Neural cell (in vitro differentiated cells): ENCODE measurements around the gene CLSTN1. TPM values are rescaled to one million over a fixed set of nuclear protein-coding genes. Genes with fewer than 3 reads are reported as not detected.

Source experiments
- H2AFZ ChIP-seq: fragments of 200-600, 300-800 bp; sonication (generic), shearing (Covaris generic); 2 replicates; pipeline ENCODE4 v1.6.0; 2014; ENCODE audit warnings: low read depth, mild to moderate bottlenecking, antibody characterized with exemption, low read length, moderate library complexity
- H3F3A ChIP-seq: fragments of 200-600 bp; shearing (Covaris generic); 2 replicates; pipeline ENCODE4 v1.6.1; 2016; ENCODE audit warnings: mild to moderate bottlenecking, moderate library complexity, mixed read lengths, antibody characterized with exemption, low read length; ENCODE audit not compliant: insufficient read depth, poor library complexity, severe bottlenecking
- H3K27ac ChIP-seq: fragments of 200-600, 300-800 bp; sonication (generic), shearing (Covaris generic); 2 replicates; pipeline ENCODE4 v1.5.1; 2014; ENCODE audit warnings: mild to moderate bottlenecking, low read length, moderate library complexity
- H3K27me3 ChIP-seq: fragments of 300-800, 200-600 bp; sonication (generic), shearing (Covaris generic); 2 replicates; pipeline ENCODE4 v1.6.0; 2014; ENCODE audit warnings: mild to moderate bottlenecking, low read depth, low read length, moderate library complexity; ENCODE audit not compliant: insufficient read depth
- H3K36me3 ChIP-seq: fragments of 300-800, 200-600 bp; sonication (generic), shearing (Covaris generic); 2 replicates; pipeline ENCODE4 v1.5.1; 2014; ENCODE audit warnings: mild to moderate bottlenecking, antibody characterized with exemption, low read length, moderate library complexity; ENCODE audit not compliant: insufficient read depth
- H3K4me2 ChIP-seq: fragments of 300-800, 200-600 bp; sonication (generic), shearing (Covaris generic); 2 replicates; pipeline ENCODE4 v1.6.0; 2014; ENCODE audit warnings: mild to moderate bottlenecking, low read length
- H3K4me3 ChIP-seq: fragments of 300-800, 200-600 bp; sonication (generic), shearing (Covaris generic); 2 replicates; pipeline ENCODE4 v1.5.1; 2014; ENCODE audit warnings: mild to moderate bottlenecking, low read length, moderate library complexity
- H3K79me2 ChIP-seq: fragments of 200-600 bp; shearing (Covaris generic); replicated peaks from 2 replicates; pipeline ENCODE4 v1.6.0; 2014; ENCODE audit warnings: mild to moderate bottlenecking, low read length, moderate library complexity; ENCODE audit not compliant: insufficient read depth
- H3K9ac ChIP-seq: fragments of 300-800, 200-600 bp; sonication (generic), shearing (Covaris generic); 2 replicates; pipeline ENCODE4 v1.6.1; 2016; ENCODE audit warnings: mild to moderate bottlenecking, low read length, mixed read lengths
- H3K9me2 ChIP-seq: fragments of 200-600 bp; shearing (Covaris generic); 2 replicates; pipeline ENCODE4 v1.6.1; 2016; ENCODE audit warnings: mild to moderate bottlenecking, low read length, mixed read lengths; ENCODE audit not compliant: insufficient read depth
- H3K9me3 ChIP-seq: fragments of 200-600, 300-800 bp; sonication (generic), shearing (Covaris generic); 2 replicates; pipeline ENCODE4 v1.6.1; 2016; ENCODE audit warnings: mild to moderate bottlenecking, mixed run types, low read length, moderate library complexity, mixed read lengths
- H4K20me1 ChIP-seq: fragments of 200-600 bp; shearing (Covaris generic); 2 replicates; pipeline ENCODE4 v1.6.1; 2016; ENCODE audit warnings: mild to moderate bottlenecking, mixed run types; ENCODE audit not compliant: insufficient read depth
- MXI1 ChIP-seq: fragments of 450-650 bp; conservative IDR thresholded peaks from 2 replicates; pipeline ENCODE4 v1.6.1; 2014; ENCODE audit warnings: antibody characterized with exemption, mild to moderate bottlenecking; ENCODE audit not compliant: poor library complexity, severe bottlenecking
- RAD21 ChIP-seq: fragments of 450-650 bp; conservative IDR thresholded peaks from 2 replicates; pipeline ENCODE4 v1.6.1; 2014; ENCODE audit warnings: antibody characterized with exemption, mild to moderate bottlenecking, moderate library complexity
- REST ChIP-seq: IDR thresholded peaks from 2 replicates; pipeline ENCODE4 v1.6.1; 2012; ENCODE audit warnings: borderline replicate concordance
- SMC3 ChIP-seq: fragments of 450-650 bp; conservative IDR thresholded peaks from 2 replicates; pipeline ENCODE4 v1.6.1; 2014; ENCODE audit warnings: antibody characterized with exemption, mild to moderate bottlenecking, moderate library complexity; ENCODE audit not compliant: poor library complexity
- polyA plus RNA-seq: library from polyadenylated mRNA; depleted of rRNA; stranded (reverse); fragments of >200 nt; gene quantifications from 2 replicates; pipeline ENCODE4 v1.2.3, GENCODE V29; 2014

Gene CLSTN1
- polyA plus RNA-seq, 1 donor from 2014 or later: 77.2 TPM

DNA sequence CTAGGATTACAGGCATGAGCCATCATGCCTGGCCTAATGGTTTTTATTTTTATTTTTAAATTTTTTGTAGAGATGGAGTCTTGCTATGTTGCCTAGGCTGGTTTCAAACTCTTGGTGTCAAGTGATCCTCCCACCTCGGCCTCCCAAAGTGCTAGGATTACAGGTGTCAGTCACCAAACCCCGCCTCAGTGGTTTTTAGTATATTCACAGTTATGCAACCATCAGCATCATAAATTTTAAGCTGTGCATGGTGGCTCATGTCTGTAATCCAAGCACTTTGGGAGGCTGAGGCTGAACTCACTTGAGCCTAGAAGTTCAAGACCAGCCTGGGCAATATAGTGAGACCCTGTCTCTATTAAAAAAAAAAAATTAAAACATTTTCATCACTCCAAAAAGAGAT, 143.7 kb downstream of the CLSTN1 start:
- Histone ChIP-seq H3K9ac (no peak overlapping the region), H3K9me2 (no peaks in the 10 kb centered on the region), H3K79me2 (no peaks in the 10 kb centered on the region), H3K27me3 (no peaks in the 10 kb centered on the region), H4K20me1 (no peaks in the 10 kb centered on the region), H3K4me2 (no peak overlapping the region), H3K4me3 (no peak overlapping the region), H3K27ac (no peak overlapping the region), H3K9me3 (no peaks in the 10 kb centered on the region), H3K36me3 (no peaks in the 10 kb centered on the region), H2AFZ (no peak overlapping the region), H3F3A (no peaks in the 10 kb centered on the region)
- TF ChIP-seq REST: no peak
- TF ChIP-seq MXI1: no peak
- TF ChIP-seq SMC3: no peak
- TF ChIP-seq RAD21: no peak

Other genes with a start within 250 kb of the CLSTN1 start
- gene TMEM201, start 235.1 kb downstream of the CLSTN1 start, polyA plus RNA-seq: 7.3 and 9.2 TPM in 2 replicates
- gene PIK3CD, start 172.2 kb downstream of the CLSTN1 start, polyA plus RNA-seq: 4.2 and 4.5 TPM in 2 replicates
- gene CTNNBIP1, start 86.3 kb upstream of the CLSTN1 start, polyA plus RNA-seq: 69.3 and 81.9 TPM in 2 replicates
- gene LZIC, start 119.4 kb upstream of the CLSTN1 start, polyA plus RNA-seq: 51.9 and 57.2 TPM in 2 replicates
- 4.9 and 7.7 TPM in 2 replicates for gene NMNAT1, start 119.5 kb upstream of the CLSTN1 start, polyA plus RNA-seq
- 0.56 TPM in 1 of 2 replicates, not detected in the other for gene RBP7, start 173.3 kb upstream of the CLSTN1 start, polyA plus RNA-seq
- 28.9 and 30.8 TPM in 2 replicates for gene UBE4B, start 209.0 kb upstream of the CLSTN1 start, polyA plus RNA-seq